ENCODE measurements around the gene HSF4.

DNA sequence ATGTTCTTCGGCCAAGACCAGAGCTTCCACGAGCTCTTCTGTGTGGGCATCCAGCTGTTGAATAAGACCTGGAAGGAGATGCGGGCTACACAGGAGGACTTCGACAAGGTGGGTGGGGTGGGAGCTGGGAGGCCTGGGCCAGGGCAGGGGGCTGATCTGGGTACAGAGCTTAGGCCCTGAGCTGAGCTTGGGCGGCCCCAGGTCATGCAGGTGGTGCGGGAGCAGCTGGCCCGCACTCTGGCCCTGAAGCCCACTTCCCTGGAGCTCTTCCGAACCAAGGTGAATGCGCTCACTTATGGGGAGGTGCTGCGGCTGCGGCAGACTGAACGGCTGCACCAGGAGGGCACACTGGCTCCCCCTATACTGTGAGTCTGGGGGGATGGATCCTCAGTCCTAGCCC lies 37.9 kb downstream of the HSF4 start:
- no peak for TF ChIP-seq ZFP36 (IDR thresholded peaks at IDR 0.05; ENCODE audit: borderline replicate concordance, partially characterized antibody)
- TF ChIP-seq RFX5 (IDR thresholded peaks at IDR 0.05): no peak
